ENCODE measurements around the gene GRID1.

DNA sequence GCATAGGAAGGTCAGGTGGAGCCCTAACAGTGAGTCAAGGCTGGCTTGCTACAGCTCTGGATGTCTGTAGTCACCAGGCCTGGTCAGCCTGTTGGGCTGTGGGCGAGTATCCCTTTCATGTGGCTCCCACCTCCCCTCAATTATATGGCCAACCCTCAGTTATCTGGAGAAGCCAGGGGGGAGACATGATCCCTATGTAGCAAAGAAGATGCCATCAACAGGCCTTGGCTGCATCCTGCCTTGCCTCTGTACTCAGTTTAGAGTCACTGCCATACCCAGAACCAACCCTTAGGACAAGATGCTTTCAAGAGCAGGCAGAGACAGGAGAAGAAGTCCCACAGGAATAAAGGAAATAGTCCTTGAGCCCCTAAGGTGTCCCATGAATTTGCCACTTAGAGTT is 763.9 kb downstream of the GRID1 start:
- TF ChIP-seq, protein P1, sequence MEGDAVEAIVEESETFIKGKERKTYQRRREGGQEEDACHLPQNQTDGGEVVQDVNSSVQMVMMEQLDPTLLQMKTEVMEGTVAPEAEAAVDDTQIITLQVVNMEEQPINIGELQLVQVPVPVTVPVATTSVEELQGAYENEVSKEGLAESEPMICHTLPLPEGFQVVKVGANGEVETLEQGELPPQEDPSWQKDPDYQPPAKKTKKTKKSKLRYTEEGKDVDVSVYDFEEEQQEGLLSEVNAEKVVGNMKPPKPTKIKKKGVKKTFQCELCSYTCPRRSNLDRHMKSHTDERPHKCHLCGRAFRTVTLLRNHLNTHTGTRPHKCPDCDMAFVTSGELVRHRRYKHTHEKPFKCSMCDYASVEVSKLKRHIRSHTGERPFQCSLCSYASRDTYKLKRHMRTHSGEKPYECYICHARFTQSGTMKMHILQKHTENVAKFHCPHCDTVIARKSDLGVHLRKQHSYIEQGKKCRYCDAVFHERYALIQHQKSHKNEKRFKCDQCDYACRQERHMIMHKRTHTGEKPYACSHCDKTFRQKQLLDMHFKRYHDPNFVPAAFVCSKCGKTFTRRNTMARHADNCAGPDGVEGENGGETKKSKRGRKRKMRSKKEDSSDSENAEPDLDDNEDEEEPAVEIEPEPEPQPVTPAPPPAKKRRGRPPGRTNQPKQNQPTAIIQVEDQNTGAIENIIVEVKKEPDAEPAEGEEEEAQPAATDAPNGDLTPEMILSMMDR (IDR thresholded peaks at IDR 0.05; ENCODE audit: low read length) = no peak
- TF ChIP-seq EZH2 (IDR thresholded peaks at IDR 0.05; ENCODE audit: borderline replicate concordance, low read length) = no peak
